HG03108 (cell line): ENCODE results near the gene GHRH.

Experiments used
- ATAC-seq: cut with Tn5 transposase; IDR thresholded peaks from one replicate; pipeline ENCODE4 v1.9.1; 2021; ENCODE audit warnings: moderate library complexity; ENCODE audit not compliant: unreplicated experiment

Gene GHRH

DNA sequence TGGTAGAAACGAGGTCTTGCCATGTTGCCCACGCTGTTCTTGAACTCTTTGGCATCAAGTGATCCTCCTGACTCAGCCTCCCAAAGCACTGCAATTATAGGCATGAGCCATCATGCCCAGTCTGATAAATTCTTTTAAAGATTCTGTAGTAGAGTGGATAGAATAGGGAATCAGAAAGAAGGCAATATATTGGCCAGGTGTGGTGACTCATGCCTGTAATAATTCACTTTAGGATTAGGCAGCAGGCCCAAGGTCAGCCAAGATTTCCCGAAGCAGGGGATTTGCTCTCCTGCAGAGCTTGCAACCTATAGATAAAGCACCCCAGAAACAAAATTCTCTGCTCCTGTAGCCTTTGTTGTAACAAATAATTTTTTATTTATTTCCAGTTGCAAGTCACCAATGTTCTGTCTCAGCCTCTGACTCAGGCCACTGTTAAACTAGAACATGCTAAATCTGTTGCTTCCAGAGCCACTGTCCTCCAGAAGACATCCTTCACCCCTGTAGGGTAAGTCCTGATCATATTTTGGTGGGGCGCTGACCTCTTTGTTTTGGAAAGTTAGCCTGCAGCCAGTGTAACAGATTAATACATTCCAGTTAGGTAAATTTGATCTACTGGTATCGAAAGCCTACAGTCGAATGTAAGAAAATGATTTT, 51.8 kb downstream of the GHRH start:
- no peak for ATAC-seq

DNA sequence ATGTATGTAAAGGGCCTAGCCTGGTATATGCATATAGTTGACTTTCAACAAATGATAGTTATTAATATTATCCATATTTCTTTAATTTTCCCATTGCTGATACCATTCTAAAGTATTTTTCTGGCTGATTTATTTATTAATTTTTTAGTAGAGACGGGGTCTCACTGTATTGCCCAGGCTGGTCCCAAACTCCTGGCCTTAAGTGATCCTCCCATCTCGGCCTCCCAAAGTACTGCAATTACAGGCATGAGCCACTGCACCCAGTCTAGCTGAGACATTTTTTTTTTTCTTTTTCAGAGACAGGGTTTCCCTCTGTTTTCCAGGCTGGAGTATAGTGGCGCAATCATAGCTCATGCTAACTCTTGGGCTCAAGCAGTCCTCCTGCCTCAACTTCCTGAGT, 52.4 kb downstream of the GHRH start:
- no peak for ATAC-seq

- no peak for ATAC-seq
These were observed 54.4 kb downstream of the GHRH start for GRCh38 chr20:37207171-37207570.

DNA sequence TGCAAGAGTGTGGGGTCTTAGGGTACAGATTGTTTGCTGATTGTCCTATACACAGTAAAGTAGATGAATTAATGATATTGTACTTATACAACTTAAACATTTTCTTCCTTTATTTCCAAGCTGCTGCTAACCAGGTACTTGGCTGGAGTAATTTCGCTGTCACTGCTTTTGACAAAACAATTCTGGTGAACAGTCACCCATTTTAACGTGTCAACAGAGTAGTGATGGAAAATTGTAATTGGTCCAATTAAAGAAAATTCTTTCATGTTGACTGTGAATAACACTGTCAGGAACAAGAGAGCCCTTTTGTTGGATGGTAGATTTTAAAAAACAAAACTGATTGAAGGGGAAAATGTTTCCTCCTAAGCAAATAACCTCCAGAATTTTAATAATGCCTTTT, 55.8 kb downstream of the GHRH start:
- no peak for ATAC-seq

DNA sequence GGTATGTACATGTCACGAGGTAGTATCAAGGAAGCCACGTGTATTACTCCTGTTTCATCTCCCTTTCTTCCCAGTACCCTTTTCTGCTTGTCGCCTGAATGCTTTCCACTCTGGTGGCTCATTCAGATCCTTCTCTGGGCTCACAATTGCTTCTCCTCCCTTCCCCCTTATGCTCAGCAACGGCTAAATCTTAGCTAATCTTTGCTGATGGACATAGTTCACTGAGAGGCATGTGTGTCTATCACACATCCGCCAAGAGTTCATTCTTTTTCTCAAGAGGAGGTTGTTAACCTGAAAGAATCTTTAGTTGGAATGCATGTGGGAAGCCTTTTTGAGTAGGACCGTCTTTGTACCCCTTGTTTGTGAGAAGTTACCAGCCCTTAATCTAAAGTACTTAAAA, 56.5 kb downstream of the GHRH start:
- no peak for ATAC-seq

- ATAC-seq = no peak
These were observed 57.6 kb downstream of the GHRH start for GRCh38 chr20:37204056-37204455.

DNA sequence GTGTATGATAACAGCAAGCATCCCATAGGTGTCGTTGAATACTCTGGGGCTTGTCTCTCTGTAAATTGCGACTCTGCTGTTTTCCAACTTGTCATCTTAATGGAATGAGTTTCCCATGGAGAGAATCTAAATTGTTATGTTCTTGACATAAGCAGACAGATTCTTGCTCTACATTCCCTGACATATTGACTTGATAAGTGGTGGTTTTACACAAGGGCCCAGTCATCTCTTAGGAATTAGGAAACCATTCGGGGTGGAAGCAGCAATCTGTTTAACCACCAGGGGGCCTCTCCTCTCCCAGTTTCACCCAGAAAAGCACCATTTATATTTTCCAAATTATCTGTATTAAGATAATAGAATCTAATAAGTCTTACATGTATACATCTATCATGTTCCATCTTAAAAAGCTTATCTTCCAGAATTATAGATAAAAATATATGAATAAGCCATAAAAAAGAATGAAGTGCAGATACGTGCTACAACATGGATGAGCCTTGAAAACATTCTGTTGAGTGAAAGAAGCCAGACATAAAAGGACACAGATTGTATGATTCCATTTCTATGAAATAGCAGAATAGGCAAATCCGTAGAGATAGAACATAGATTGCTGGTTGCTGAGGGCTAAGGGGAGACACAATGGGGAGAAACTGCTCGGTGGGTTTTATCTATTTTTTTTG, 59.2 kb downstream of the GHRH start:
- ATAC-seq = no peak

GRCh38 chr20:37201827-37202162, 59.8 kb downstream of the GHRH start:
- no peak for ATAC-seq
